Measurements from ENCODE around the gene SRP68. TPM values are rescaled to one million over a fixed set of nuclear protein-coding genes. Genes with fewer than 3 reads are reported as not detected.

SRP68 gene
- total and polyA plus RNA-seq, 2 donors: 34.7 to 54.8 TPM

DNA sequence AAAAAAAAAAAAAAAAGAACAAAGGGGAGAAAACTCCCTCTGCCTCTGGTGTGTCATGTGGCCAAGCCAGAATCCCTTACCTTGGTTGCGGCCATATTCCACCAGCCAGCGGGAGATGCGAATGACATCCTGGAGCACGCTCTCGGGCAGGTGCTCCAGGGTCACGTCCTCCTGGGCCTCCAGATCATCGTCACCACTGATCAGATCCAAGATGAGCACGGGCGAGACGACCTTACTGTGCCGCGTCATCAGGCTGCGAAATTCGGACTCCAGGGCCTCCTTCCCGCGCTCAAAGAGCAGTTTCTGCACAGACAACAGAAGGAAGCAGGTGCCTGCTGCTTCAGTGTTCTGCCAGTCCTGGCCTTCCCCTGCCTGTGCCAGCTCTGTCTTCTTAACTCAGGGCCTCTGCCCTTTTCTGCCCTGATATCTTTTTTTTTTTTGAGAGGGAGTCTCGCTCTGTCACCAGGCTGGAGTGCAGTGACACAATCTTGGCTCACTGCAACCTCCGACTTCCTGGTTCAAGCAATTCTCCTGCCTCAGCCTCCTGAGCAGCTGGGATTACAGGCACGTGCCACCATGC, 25.5 kb upstream of the SRP68 start:
- 91% methylated on average over 19 of the region's 19 CpGs for WGBS
- Histone ChIP-seq H3K36me3 (ENCODE audit: insufficient read depth) (peaks cover 2% of the 10 kb centered on the region), H3K4me3 (ENCODE audit: low read depth, low read length) (no peak overlapping the region), H3K4me1 (ENCODE audit: insufficient read depth) (no peaks in the 10 kb centered on the region), H3K27ac (ENCODE audit: low read depth) (no peak overlapping the region)
- no peak for DNase-seq (ENCODE audit: extremely low spot score)

DNA sequence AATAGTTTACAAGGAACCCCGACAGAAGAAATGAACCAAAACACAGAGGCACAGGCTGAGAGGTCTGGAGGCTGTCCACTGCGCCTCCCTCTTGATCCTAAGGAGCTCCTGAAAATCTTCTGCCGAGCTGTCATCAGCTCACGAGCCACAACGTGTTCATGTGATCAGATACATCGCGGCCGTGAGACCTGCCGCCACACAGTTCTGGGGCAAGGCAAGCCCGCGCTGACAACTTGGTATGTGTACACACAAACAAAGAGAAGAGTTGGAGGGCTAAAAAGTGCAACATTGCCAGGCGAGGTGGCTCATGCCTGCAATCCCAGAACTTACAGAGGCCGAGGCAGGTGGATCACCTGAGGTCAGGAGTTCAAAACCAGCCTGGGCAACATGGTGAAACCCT, 23.6 kb upstream of the SRP68 start:
- WGBS: 87% methylated on average over 13 of the region's 13 CpGs
- DNase-seq (ENCODE audit: extremely low spot score): no peak
- Histone ChIP-seq H3K4me3 (ENCODE audit: low read depth, low read length) (no peak overlapping the region), H3K27ac (ENCODE audit: low read depth) (no peak overlapping the region), H3K36me3 (ENCODE audit: insufficient read depth) (peaks cover 2% of the 10 kb centered on the region), H3K4me1 (ENCODE audit: insufficient read depth) (no peaks in the 10 kb centered on the region)

- WGBS: 87% methylated on average over 11 of the region's 11 CpGs
- Histone ChIP-seq H3K27ac (ENCODE audit: low read depth) (no peak overlapping the region), H3K4me3 (ENCODE audit: low read depth, low read length) (no peak overlapping the region), H3K36me3 (ENCODE audit: insufficient read depth) (peaks cover 5% of the 10 kb centered on the region), H3K4me1 (ENCODE audit: insufficient read depth) (no peaks in the 10 kb centered on the region)
- DNase-seq (ENCODE audit: extremely low spot score): no peak
Observed at GRCh38 chr17:76094046-76094445, 21.7 kb upstream of the SRP68 start.

GRCh38 chr17:76092526-76093413, 20.5 kb upstream of the SRP68 start:
- Histone ChIP-seq H3K4me1 (ENCODE audit: insufficient read depth) (no peaks in the 10 kb centered on the region), H3K36me3 (ENCODE audit: insufficient read depth) (peaks cover 4% of the 10 kb centered on the region), H3K27ac (ENCODE audit: low read depth) (no peak overlapping the region), H3K4me3 (ENCODE audit: low read depth, low read length) (no peak overlapping the region)
- DNase-seq (ENCODE audit: extremely low spot score): no peak
- 94% methylated on average over 20 of the region's 20 CpGs for WGBS

DNA sequence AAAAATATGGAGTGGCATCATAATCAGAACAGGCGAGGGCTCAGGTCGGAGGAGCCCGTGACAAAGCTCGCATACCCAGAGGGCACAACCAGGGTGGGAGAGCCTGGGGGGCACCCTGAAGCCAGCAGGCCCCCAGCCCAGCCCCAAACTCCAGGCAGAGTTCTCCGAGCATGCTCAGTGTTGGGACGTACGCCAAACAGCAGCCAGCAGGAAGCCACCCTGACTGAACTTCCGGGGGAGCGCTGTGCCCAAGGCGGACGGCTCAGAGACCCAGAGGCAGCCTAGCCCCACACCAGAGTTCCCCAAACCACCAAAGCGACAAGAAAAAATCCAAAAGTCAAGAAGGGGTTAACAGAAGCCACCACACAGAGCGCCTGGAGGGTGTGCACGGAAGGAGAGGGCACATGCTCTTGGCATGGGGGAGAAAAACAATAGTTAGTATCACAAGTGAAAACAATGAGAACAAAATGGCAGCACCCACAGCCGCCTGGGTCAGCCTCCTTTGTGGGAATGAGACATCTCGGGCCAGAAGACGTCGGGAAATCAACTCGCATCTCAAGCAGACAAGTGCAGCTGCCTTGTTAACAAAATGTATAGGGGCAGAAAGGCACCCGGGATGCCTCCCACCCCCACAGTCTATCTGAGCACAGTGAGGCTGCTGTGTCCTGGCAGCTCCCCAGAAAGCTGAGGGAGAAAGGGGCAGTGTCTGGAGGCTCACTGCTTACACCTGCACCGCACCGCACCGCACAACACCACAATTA, 19.4 kb upstream of the SRP68 start:
- 69% methylated on average over 23 of the region's 23 CpGs for WGBS
- peaks cover 2% of the 10 kb centered on the region for H3K36me3 ChIP-seq (ENCODE audit: insufficient read depth)
- no peaks in the 10 kb centered on the region for H3K4me1 ChIP-seq (ENCODE audit: insufficient read depth)
- no peak overlapping the region for H3K4me3 ChIP-seq (ENCODE audit: low read depth, low read length)
- H3K27ac ChIP-seq (ENCODE audit: low read depth): no peak overlapping the region
- DNase-seq (ENCODE audit: extremely low spot score): no peak

- Histone ChIP-seq H3K36me3 (ENCODE audit: insufficient read depth) (peaks cover 2% of the 10 kb centered on the region), H3K4me1 (ENCODE audit: insufficient read depth) (no peaks in the 10 kb centered on the region), H3K27ac (ENCODE audit: low read depth) (no peak overlapping the region), H3K4me3 (ENCODE audit: low read depth, low read length) (no peak overlapping the region)
- 87% methylated on average over 17 of the region's 17 CpGs for WGBS
- no peak for DNase-seq (ENCODE audit: extremely low spot score)
Observed at GRCh38 chr17:76090517-76091129, 18.3 kb upstream of the SRP68 start.

DNA sequence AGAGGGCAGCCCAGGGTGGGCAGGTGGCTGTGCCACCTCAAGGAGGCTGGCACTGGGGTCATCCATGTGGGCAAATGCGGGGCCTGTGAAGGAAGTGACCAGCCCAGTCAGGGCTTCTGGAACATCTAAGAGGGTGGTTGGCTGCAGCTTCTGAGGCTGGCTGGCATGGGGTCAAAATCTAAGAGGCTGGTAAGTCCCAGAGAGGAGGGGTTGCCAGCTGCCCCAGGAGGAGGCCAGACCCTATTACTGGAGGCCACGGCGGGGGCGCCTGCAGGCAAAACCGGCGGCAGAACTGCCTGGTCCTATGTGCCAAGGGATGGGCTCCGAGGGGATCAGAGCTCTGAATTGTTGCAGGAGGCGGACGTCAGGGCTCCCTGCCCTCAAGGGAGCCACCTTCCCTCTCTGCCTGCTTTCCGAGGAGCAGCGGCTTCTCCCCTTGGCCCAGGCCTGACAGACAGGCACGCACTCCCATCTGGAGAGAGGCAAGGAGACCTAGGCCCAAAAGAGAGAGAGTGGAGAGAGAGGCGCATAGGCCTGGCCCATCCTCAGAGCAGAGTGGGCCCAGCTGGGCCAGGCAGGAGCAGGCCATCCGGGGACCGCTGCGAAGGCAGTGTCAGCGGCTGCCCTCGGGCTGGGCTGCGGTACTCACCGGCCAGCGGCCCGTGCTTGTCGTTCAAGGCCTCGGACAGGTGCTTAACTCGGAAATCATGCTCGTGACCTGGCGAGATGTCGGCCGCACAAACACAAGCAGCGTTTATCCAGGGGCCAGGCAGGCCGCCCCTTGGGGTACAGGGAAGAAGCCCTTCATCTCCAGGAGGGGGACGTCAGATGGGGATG, 17.6 kb upstream of the SRP68 start:
- Histone ChIP-seq H3K36me3 (ENCODE audit: insufficient read depth) (peaks cover 6% of the 10 kb centered on the region), H3K4me3 (ENCODE audit: low read depth, low read length) (no peak overlapping the region), H3K27ac (ENCODE audit: low read depth) (no peak overlapping the region), H3K4me1 (ENCODE audit: insufficient read depth) (no peaks in the 10 kb centered on the region)
- DNase-seq (ENCODE audit: extremely low spot score): no peak
- 88% methylated on average over 32 of the region's 32 CpGs for WGBS

DNA sequence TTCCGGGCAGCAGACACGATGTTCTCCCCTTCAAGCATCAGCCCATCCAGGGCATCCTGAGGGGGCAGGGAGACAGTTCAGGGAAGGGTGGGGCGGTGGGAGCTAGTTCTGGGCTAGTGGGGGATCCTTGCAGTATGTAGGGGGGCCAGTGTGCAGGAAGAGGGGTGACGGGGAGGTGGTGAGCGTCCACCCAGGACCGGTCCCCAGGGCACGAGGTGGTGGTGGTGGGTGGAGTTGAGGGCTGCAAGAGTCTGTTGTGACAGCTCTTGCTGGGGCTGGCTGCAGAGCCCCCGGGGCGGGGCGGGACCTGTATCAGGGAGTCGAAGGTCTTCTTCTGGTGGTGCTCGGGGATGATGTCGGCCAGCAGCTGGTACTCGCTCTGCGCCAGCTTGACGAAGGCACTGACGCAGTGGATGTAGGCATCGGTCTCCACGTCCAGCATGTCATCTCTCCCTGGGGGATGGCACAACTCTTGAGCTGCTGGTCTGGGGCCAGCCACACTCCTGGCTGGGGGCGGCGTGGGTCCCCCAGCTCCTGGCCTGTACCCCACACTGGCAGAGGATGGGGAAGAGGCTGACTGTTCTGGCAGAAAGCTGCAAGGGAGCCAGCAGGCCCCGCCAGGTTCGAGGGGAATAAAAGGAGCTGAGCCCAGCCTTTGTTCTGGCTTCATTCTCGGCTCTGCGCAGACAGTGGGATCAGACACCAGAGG, 16.7 kb upstream of the SRP68 start:
- H3K36me3 ChIP-seq (ENCODE audit: insufficient read depth): peaks cover 6% of the 10 kb centered on the region
- WGBS: 93% methylated on average over 25 of the region's 25 CpGs
- no peak for DNase-seq (ENCODE audit: extremely low spot score)
- H3K4me1 ChIP-seq (ENCODE audit: insufficient read depth): no peaks in the 10 kb centered on the region
- no peak overlapping the region for H3K27ac ChIP-seq (ENCODE audit: low read depth)
- H3K4me3 ChIP-seq (ENCODE audit: low read depth, low read length): no peak overlapping the region

- DNase-seq (ENCODE audit: extremely low spot score): no peak
- Histone ChIP-seq H3K36me3 (ENCODE audit: insufficient read depth) (peaks cover 6% of the 10 kb centered on the region), H3K4me3 (ENCODE audit: low read depth, low read length) (no peak overlapping the region), H3K4me1 (ENCODE audit: insufficient read depth) (no peaks in the 10 kb centered on the region), H3K27ac (ENCODE audit: low read depth) (no peak overlapping the region)
- WGBS: 86% methylated on average over 25 of the region's 25 CpGs
Observed at GRCh38 chr17:76088041-76088867, 15.9 kb upstream of the SRP68 start.

GRCh38 chr17:76087531-76087930, 15.2 kb upstream of the SRP68 start:
- 92% methylated on average over 11 of the region's 11 CpGs for WGBS
- H3K4me1 ChIP-seq (ENCODE audit: insufficient read depth): no peaks in the 10 kb centered on the region
- H3K27ac ChIP-seq (ENCODE audit: low read depth): no peak overlapping the region
- no peak overlapping the region for H3K4me3 ChIP-seq (ENCODE audit: low read depth, low read length)
- peaks cover 6% of the 10 kb centered on the region for H3K36me3 ChIP-seq (ENCODE audit: insufficient read depth)
- no peak for DNase-seq (ENCODE audit: extremely low spot score)

DNA sequence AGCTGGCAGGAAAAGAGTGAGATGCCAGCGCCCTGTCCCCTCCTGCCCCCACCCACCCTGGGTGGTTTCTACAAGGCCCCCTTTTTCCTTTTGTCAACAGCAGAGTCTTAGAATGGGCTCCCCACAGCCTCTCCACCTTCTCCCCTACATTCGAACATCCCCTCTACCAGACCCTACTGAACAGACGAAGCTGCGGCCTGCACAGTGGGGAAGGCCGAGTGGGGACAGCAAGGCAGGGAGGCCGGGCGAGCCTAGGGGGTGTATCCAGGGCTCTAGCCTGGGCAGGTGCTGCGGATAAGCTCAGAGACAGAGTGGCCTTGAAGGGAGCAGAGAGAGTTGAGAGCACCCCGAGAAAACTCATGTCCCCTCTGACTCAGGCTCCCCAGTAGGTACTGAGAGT, 14.1 kb upstream of the SRP68 start:
- Histone ChIP-seq H3K4me1 (ENCODE audit: insufficient read depth) (no peaks in the 10 kb centered on the region), H3K4me3 (ENCODE audit: low read depth, low read length) (no peak overlapping the region), H3K36me3 (ENCODE audit: insufficient read depth) (peaks cover 6% of the 10 kb centered on the region), H3K27ac (ENCODE audit: low read depth) (no peak overlapping the region)
- WGBS: 97% methylated on average over 9 of the region's 9 CpGs
- no peak for DNase-seq (ENCODE audit: extremely low spot score)
